LoVo (cell line): Measurements from ENCODE around the gene NR1H2.

Experiments used
- DNase-seq: peaks from one replicate; pipeline ENCODE4 v3.0.0-alpha.2; 2016; ENCODE audit warnings: low spot score

The NR1H2 gene

GRCh38 chr19:50423279-50424113 lies 47.2 kb downstream of the NR1H2 start:
- no peak for DNase-seq

- no peak for DNase-seq
Measured at GRCh38 chr19:50425581-50425980, 49.3 kb downstream of the NR1H2 start.

- DNase-seq: no peak
Measured at GRCh38 chr19:50427318-50427925, 51.2 kb downstream of the NR1H2 start.

GRCh38 chr19:50427997-50428425 lies 51.8 kb downstream of the NR1H2 start:
- DNase-seq: no peak

GRCh38 chr19:50428772-50429463 lies 52.7 kb downstream of the NR1H2 start:
- DNase-seq: no peak

GRCh38 chr19:50430888-50431342 lies 54.7 kb downstream of the NR1H2 start:
- no peak for DNase-seq

- peak; percentile 82 for DNase-seq
Measured at GRCh38 chr19:50431343-50432220, 55.3 kb downstream of the NR1H2 start.

- DNase-seq: no peak
Measured at GRCh38 chr19:50432221-50433028, 56.2 kb downstream of the NR1H2 start, which contains the start of gene MYBPC2. Gene MYBPC2, plus strand, starts transcription at chr19:50432892. Its CDS starts 62 bp downstream, at chr19:50432954.
